K562 (cell line): ENCODE measurements around the gene MCEE. TPM values are rescaled to one million over a fixed set of nuclear protein-coding genes. Genes with fewer than 3 reads are reported as not detected.

Source experiments
- BACH1 ChIP-seq: fragments of 200-800 bp; sonication (Bioruptor generic); IDR thresholded peaks from 2 replicates; pipeline ENCODE4 v1.6.1; 2016; ENCODE audit warnings: missing genetic modification characterization, missing compliant biosample characterization
- CREB1 ChIP-seq, 2 experiments: sonication (generic) in 1 of 2; formaldehyde crosslinking in 1 of 2; IDR thresholded peaks; 2 replicates each; pipeline versions ENCODE4 v1.6.1 to v1.8.0; 2012 to 2022; ENCODE audit warnings: inconsistent platforms in 1 of 2, mild to moderate bottlenecking in 1 of 2, missing genetic modification reagents in 1 of 2, moderate library complexity in 1 of 2
- CXXC5 ChIP-seq: fragments of 250-450 bp; sonication (Bioruptor Pico); IDR thresholded peaks from 2 replicates; pipeline ENCODE4 v1.8.0; 2022; ENCODE audit warnings: inconsistent platforms, mild to moderate bottlenecking, moderate library complexity
- HBP1 ChIP-seq: fragments of 450-650 bp; formaldehyde crosslinking; IDR thresholded peaks from 2 replicates; pipeline ENCODE4 v1.4.0; 2022; ENCODE audit warnings: missing genetic modification characterization
- HNRNPH1 ChIP-seq: fragments of 200-400 bp; formaldehyde crosslinking; optimal IDR thresholded peaks from 2 replicates; pipeline ENCODE3; 2017; ENCODE audit warnings: low read depth, mild to moderate bottlenecking, low read length, moderate library complexity
- HNRNPK ChIP-seq: fragments of 200-400 bp; formaldehyde crosslinking; IDR thresholded peaks from one replicate; pipeline ENCODE4 v1.6.1; 2018; ENCODE audit warnings: mild to moderate bottlenecking, low read depth, low read length; ENCODE audit not compliant: poor library complexity, severe bottlenecking
- KAT2B ChIP-seq: IDR thresholded peaks from one replicate; pipeline ENCODE4 v1.6.1; 2012; ENCODE audit warnings: low read depth, mild to moderate bottlenecking, control low read depth, inconsistent platforms, low read length, moderate library complexity
- NFIC ChIP-seq: fragments of 450-650 bp; IDR thresholded peaks from 2 replicates; pipeline ENCODE4 v1.6.1; 2017; ENCODE audit warnings: mild to moderate bottlenecking, inconsistent platforms
- SFPQ ChIP-seq: fragments of 200-400 bp; formaldehyde crosslinking; IDR thresholded peaks from 2 replicates; pipeline ENCODE4 v1.6.1; 2017; ENCODE audit warnings: mild to moderate bottlenecking, low read depth, low read length, moderate library complexity
- SMARCB1 ChIP-seq: IDR thresholded peaks from 2 replicates; pipeline ENCODE4 v1.6.1; 2011; ENCODE audit warnings: improper control_type of control experiment, low read depth; ENCODE audit not compliant: insufficient read length
- XRCC5 ChIP-seq: fragments of 200-400 bp; formaldehyde crosslinking; IDR thresholded peaks from 2 replicates; pipeline ENCODE4 v1.6.1; 2017; ENCODE audit warnings: low read depth, mild to moderate bottlenecking, low read length
- ZNF165 ChIP-seq: fragments of 250-450 bp; sonication (Bioruptor Pico); IDR thresholded peaks from 2 replicates; pipeline ENCODE4 v1.4.0; 2020; ENCODE audit warnings: borderline replicate concordance
- ZNF324 ChIP-seq: fragments of 250-450 bp; sonication (Bioruptor Pico); IDR thresholded peaks from 2 replicates; pipeline ENCODE4 v1.4.0; 2020; ENCODE audit warnings: mild to moderate bottlenecking
- ZNF431 ChIP-seq: sonication (generic); formaldehyde crosslinking; IDR thresholded peaks from 2 replicates; pipeline ENCODE4 v1.8.0; 2022; ENCODE audit warnings: mild to moderate bottlenecking, missing genetic modification reagents
- ZNF445 ChIP-seq: fragments of 250-450 bp; sonication (Bioruptor Pico); IDR thresholded peaks from 2 replicates; pipeline ENCODE4 v1.4.0; 2020; ENCODE audit warnings: low read depth, mild to moderate bottlenecking, moderate library complexity
- ZNF511 ChIP-seq: sonication (generic); formaldehyde crosslinking; IDR thresholded peaks from 2 replicates; pipeline ENCODE4 v1.8.0; 2022; ENCODE audit warnings: mild to moderate bottlenecking, missing genetic modification reagents
- ZNF75A ChIP-seq: fragments of 450-650 bp; formaldehyde crosslinking; IDR thresholded peaks from 2 replicates; pipeline ENCODE4 v1.4.0; 2020; ENCODE audit warnings: mild to moderate bottlenecking
- ZNF766 ChIP-seq: fragments of 200-800 bp; sonication (Bioruptor generic); conservative IDR thresholded peaks from 2 replicates; pipeline ENCODE4 v1.6.1; 2016; ENCODE audit warnings: missing genetic modification characterization, missing compliant biosample characterization
- ZSCAN29 ChIP-seq: fragments of 450-650 bp; IDR thresholded peaks from 2 replicates; pipeline ENCODE4 v1.6.1; 2017
- polyA plus RNA-seq, 8 experiments: library from polyadenylated mRNA; depleted of rRNA in 4 of 8; stranded (reverse) in 5 of 8; unstranded in 3 of 8; fragments of >200 nt; fragmentation: Nextera tagmentation in 2 of 8; fragmentation: Illumina TruSeq in 1 of 8; extraction: Ambion mirVana in 2 of 8; extraction: Trizol in 1 of 8; gene quantifications; 2 replicates each; pipeline versions ENCODE4 v1.2.1 to v1.2.3, GENCODE V29; 2011 to 2014; ENCODE audit warnings: inconsistent platforms in 1 of 8, missing spikeins in 1 of 8
- total RNA-seq, 7 experiments: library from RNA; depleted of rRNA in 6 of 7; stranded (reverse); fragments of >200 nt in 6 of 7; fragmentation: Illumina TruSeq in 2 of 7; extraction: Trizol in 2 of 7; gene quantifications; 2 replicates each; pipeline versions ENCODE4 v1.2.1 to v1.2.3, GENCODE V29; 2011 to 2021; ENCODE audit warnings: low replicate concordance in 1 of 7
- TF ChIP-seq, protein P1 (sequence below): sonication (generic); formaldehyde crosslinking; IDR thresholded peaks from 2 replicates; pipeline ENCODE4 v1.8.1; 2022; ENCODE audit warnings: missing genetic modification reagents
- TF ChIP-seq, protein P2 (sequence below): fragments of 250-450 bp; sonication (Bioruptor Pico); IDR thresholded peaks from 2 replicates; pipeline ENCODE4 v1.9.0; 2021; ENCODE audit warnings: mild to moderate bottlenecking
- TF ChIP-seq, protein P3 (sequence below): sonication (generic); formaldehyde crosslinking; IDR thresholded peaks from 2 replicates; pipeline ENCODE4 v1.5.0; 2020; ENCODE audit warnings: missing genetic modification reagents

The MCEE gene
- total and polyA plus RNA-seq, 9 of the 15 experiments (the other 6 are each of a cell fraction or from before 2014, with no cell fraction given): 15.6 to 49.1 (median 24.5) TPM

DNA sequence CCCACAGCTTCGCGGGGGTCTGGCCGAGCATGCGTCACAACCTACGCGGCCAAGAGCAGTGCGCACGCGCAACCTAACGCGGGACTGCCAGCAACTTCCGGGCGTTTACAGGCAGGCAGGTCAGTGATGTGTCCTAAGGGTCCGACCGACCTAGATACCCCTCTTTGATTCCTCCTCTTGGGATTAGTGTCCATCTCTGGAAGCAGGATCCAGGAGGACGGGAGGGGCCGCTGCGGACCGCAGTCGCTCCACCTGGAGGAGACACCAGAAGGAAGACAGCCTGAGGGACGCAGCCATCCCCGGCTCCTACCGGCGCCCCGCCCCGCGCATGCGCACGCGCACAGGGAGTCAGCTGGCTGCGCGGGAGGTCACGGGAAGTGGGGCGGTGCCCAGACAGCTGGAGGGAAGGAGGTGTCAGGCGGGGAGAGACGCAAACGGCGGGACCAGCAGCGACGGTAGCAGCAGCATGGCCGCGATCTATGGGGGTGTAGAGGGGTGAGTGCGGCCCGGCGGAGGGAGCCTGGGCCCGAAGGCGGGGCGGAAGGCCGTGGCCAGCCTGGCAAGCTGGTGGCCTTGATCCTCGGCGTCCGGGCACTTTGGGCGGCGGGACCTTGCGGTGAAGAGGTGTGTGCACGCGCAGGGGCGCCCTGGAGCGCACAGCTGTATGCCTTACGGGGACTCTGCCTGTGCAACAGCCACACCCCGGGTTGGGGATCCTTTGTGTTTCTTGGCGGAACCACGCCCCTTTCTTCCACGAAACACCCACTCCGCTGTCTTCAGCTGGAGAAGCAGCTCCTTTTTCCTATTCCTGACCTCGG is 61.6 kb downstream of the MCEE start, which contains the start of gene NAGK (continued):
- peak; percentile 79 for TF ChIP-seq ZNF511 (CRISPR knock-in tag)
- peak; percentile 76 for TF ChIP-seq CREB1 (IDR thresholded peaks at IDR 0.05)
- peak; percentile 82 for TF ChIP-seq CREB1 (CRISPR knock-in tag; IDR thresholded peaks at IDR 0.05)
- TF ChIP-seq, protein P1, sequence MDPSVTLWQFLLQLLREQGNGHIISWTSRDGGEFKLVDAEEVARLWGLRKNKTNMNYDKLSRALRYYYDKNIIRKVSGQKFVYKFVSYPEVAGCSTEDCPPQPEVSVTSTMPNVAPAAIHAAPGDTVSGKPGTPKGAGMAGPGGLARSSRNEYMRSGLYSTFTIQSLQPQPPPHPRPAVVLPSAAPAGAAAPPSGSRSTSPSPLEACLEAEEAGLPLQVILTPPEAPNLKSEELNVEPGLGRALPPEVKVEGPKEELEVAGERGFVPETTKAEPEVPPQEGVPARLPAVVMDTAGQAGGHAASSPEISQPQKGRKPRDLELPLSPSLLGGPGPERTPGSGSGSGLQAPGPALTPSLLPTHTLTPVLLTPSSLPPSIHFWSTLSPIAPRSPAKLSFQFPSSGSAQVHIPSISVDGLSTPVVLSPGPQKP (CRISPR knock-in tag): no peak
- TF ChIP-seq ZNF431: no peak
- TF ChIP-seq BACH1: no peak
- TF ChIP-seq CXXC5: peak; percentile 94
- TF ChIP-seq ZNF165: no peak
- TF ChIP-seq ZNF766 (CRISPR knock-in tag): no peak; the same call in 1 of the 2 replicates
- TF ChIP-seq, protein P2, sequence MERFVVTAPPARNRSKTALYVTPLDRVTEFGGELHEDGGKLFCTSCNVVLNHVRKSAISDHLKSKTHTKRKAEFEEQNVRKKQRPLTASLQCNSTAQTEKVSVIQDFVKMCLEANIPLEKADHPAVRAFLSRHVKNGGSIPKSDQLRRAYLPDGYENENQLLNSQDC (CRISPR knock-in tag): peak; percentile 91
- TF ChIP-seq SFPQ: no peak
- TF ChIP-seq ZNF324: no peak
- TF ChIP-seq KAT2B: no peak
- TF ChIP-seq NFIC: peak; percentile 70
- TF ChIP-seq, protein P3, sequence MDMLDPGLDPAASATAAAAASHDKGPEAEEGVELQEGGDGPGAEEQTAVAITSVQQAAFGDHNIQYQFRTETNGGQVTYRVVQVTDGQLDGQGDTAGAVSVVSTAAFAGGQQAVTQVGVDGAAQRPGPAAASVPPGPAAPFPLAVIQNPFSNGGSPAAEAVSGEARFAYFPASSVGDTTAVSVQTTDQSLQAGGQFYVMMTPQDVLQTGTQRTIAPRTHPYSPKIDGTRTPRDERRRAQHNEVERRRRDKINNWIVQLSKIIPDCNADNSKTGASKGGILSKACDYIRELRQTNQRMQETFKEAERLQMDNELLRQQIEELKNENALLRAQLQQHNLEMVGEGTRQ (CRISPR knock-in tag): peak; percentile 90
- no peak for TF ChIP-seq SMARCB1
- TF ChIP-seq ZNF445 (CRISPR knock-in tag): no peak
- TF ChIP-seq HNRNPH1: no peak
- peak; percentile 43; the same call in 1 of the 2 replicates for TF ChIP-seq ZNF75A (CRISPR knock-in tag)
- TF ChIP-seq HBP1 (CRISPR knock-in tag): peak; percentile 78; the same call in 1 of the 2 replicates
- no peak for TF ChIP-seq ZSCAN29
- TF ChIP-seq HNRNPK: peak; percentile 90
- TF ChIP-seq XRCC5: no peak; the same call in 1 of the 2 replicates
